Measurements from ENCODE around the gene URB2.

Gene URB2

GRCh38 chr1:229671310-229671709 lies 45.3 kb downstream of the URB2 start:
- no peak overlapping the region for H3K4me3 ChIP-seq (ENCODE audit: low read length)
- no peak for TF ChIP-seq CTCF (conservative IDR thresholded peaks at IDR 0.05; ENCODE audit: low read length)
- DNase-seq (ENCODE audit: low read depth), result no peak

GRCh38 chr1:229672246-229672645 lies 46.2 kb downstream of the URB2 start:
- no peak overlapping the region for H3K4me3 ChIP-seq (ENCODE audit: low read length)
- DNase-seq (ENCODE audit: low read depth), result no peak
- no peak for TF ChIP-seq CTCF (conservative IDR thresholded peaks at IDR 0.05; ENCODE audit: low read length)

GRCh38 chr1:229674042-229674441 lies 48.0 kb downstream of the URB2 start:
- H3K4me3 ChIP-seq (ENCODE audit: low read length), result no peak overlapping the region
- TF ChIP-seq CTCF (conservative IDR thresholded peaks at IDR 0.05; ENCODE audit: low read length), result no peak
- no peak for DNase-seq (ENCODE audit: low read depth)

- TF ChIP-seq CTCF (conservative IDR thresholded peaks at IDR 0.05; ENCODE audit: low read length), result no peak
- DNase-seq (ENCODE audit: low read depth), result no peak
- H3K4me3 ChIP-seq (ENCODE audit: low read length), result no peak overlapping the region
These were observed 49.3 kb downstream of the URB2 start for GRCh38 chr1:229675396-229675795.

GRCh38 chr1:229685149-229685548 lies 59.1 kb downstream of the URB2 start:
- TF ChIP-seq CTCF (conservative IDR thresholded peaks at IDR 0.05; ENCODE audit: low read length), result no peak
- no peak for DNase-seq (ENCODE audit: low read depth)
- H3K4me3 ChIP-seq (ENCODE audit: low read length), result no peak overlapping the region

- no peak for TF ChIP-seq CTCF (conservative IDR thresholded peaks at IDR 0.05; ENCODE audit: low read length)
- DNase-seq (ENCODE audit: low read depth), result no peak
- H3K4me3 ChIP-seq (ENCODE audit: low read length), result no peak overlapping the region
These were observed 63.2 kb downstream of the URB2 start for GRCh38 chr1:229689273-229689672.

- H3K4me3 ChIP-seq (ENCODE audit: low read length), result no peak overlapping the region
- TF ChIP-seq CTCF (conservative IDR thresholded peaks at IDR 0.05; ENCODE audit: low read length), result no peak
- no peak for DNase-seq (ENCODE audit: low read depth)
These were observed 63.9 kb downstream of the URB2 start for GRCh38 chr1:229689904-229690303.
